K562 (cell line): Measurements from ENCODE around the gene NDUFC2. TPM values are rescaled to one million over a fixed set of nuclear protein-coding genes. Genes with fewer than 3 reads are reported as not detected.
A peak's percentile ranks its signal among the peaks of the same experiment; 100 is the strongest.

ENCODE experiments used
- CBX5 ChIP-seq: IDR thresholded peaks from 2 replicates; pipeline ENCODE4 v1.6.1; 2014; ENCODE audit warnings: low read depth, borderline replicate concordance
- CREM ChIP-seq: IDR thresholded peaks from 2 replicates; pipeline ENCODE4 v1.6.1; 2014; ENCODE audit warnings: antibody characterized with exemption, low read depth
- CXXC5 ChIP-seq: fragments of 250-450 bp; sonication (Bioruptor Pico); IDR thresholded peaks from 2 replicates; pipeline ENCODE4 v1.8.0; 2022; ENCODE audit warnings: inconsistent platforms, mild to moderate bottlenecking, moderate library complexity
- DMBX1 ChIP-seq: fragments of 250-450 bp; sonication (Bioruptor Pico); IDR thresholded peaks from 2 replicates; pipeline ENCODE4 v1.8.0; 2022; ENCODE audit warnings: inconsistent platforms, mild to moderate bottlenecking, moderate library complexity, borderline replicate concordance
- MAZ ChIP-seq, 2 experiments: fragments of 450-650 bp in 1 of 2; sonication (generic) in 1 of 2; formaldehyde crosslinking; IDR thresholded peaks in 1 of 2; conservative IDR thresholded peaks in 1 of 2; 2 replicates each; pipeline versions ENCODE4 v1.4.0 to v1.5.0; 2020; ENCODE audit warnings: mild to moderate bottlenecking in 1 of 2, missing genetic modification reagents in 1 of 2
- MTA2 ChIP-seq: fragments of 450-650 bp; IDR thresholded peaks from 2 replicates; pipeline ENCODE4 v1.6.1; 2016; ENCODE audit warnings: low read depth
- MXD1 ChIP-seq: fragments of 250-450 bp; sonication (Bioruptor Pico); IDR thresholded peaks from 2 replicates; pipeline ENCODE4 v1.8.0; 2021; ENCODE audit warnings: borderline replicate concordance, mild to moderate bottlenecking, moderate library complexity; ENCODE audit not compliant: poor library complexity, severe bottlenecking
- NCOA6 ChIP-seq: fragments of 450-650 bp; IDR thresholded peaks from 2 replicates; pipeline ENCODE4 v1.6.1; 2017; ENCODE audit warnings: mild to moderate bottlenecking
- NELFE ChIP-seq: IDR thresholded peaks from 2 replicates; pipeline ENCODE4 v1.6.1; 2011; ENCODE audit warnings: mild to moderate bottlenecking; ENCODE audit not compliant: insufficient read depth, insufficient read length
- NR2C2 ChIP-seq, 2 experiments: fragments of 200-800 bp in 1 of 2; sonication (Bioruptor generic) in 1 of 2; sonication (generic) in 1 of 2; formaldehyde crosslinking in 1 of 2; IDR thresholded peaks; 2 replicates each; pipeline versions ENCODE4 v1.6.1 to v1.8.0; 2016 to 2022; ENCODE audit warnings: mild to moderate bottlenecking in 1 of 2, missing compliant biosample characterization in 1 of 2, missing genetic modification characterization in 1 of 2, missing genetic modification reagents in 1 of 2
- RBM15 ChIP-seq: fragments of 200-400 bp; formaldehyde crosslinking; IDR thresholded peaks from 2 replicates; pipeline ENCODE4 v1.6.1; 2018; ENCODE audit warnings: mild to moderate bottlenecking, low read length, moderate library complexity; ENCODE audit not compliant: insufficient read depth
- SMAD4 ChIP-seq: fragments of 250-450 bp; sonication (Bioruptor Pico); conservative IDR thresholded peaks from 2 replicates; pipeline ENCODE4 v1.8.0; 2021; ENCODE audit warnings: inconsistent platforms, mild to moderate bottlenecking, moderate library complexity
- STAT5A ChIP-seq: IDR thresholded peaks from 2 replicates; pipeline ENCODE4 v1.6.1; 2012; ENCODE audit warnings: low read length, inconsistent platforms, borderline replicate concordance
- TAF7 ChIP-seq: fragments of 450-650 bp; IDR thresholded peaks from 2 replicates; pipeline ENCODE4 v1.6.1; 2016; ENCODE audit warnings: missing genetic modification characterization, missing compliant biosample characterization
- TCF3 ChIP-seq: sonication (generic); formaldehyde crosslinking; IDR thresholded peaks from 2 replicates; pipeline ENCODE4 v1.4.0; 2020; ENCODE audit warnings: mild to moderate bottlenecking, missing genetic modification reagents
- TCFL5 ChIP-seq: fragments of 250-450 bp; sonication (Bioruptor Pico); conservative IDR thresholded peaks from 2 replicates; pipeline ENCODE4 v1.6.1; 2021; ENCODE audit warnings: mild to moderate bottlenecking, moderate library complexity, matching md5 sums
- TRIM28 ChIP-seq: fragments of 450-650 bp; IDR thresholded peaks from 2 replicates; pipeline ENCODE4 v1.6.1; 2017
- U2AF1 ChIP-seq: fragments of 200-400 bp; formaldehyde crosslinking; optimal IDR thresholded peaks from 2 replicates; pipeline ENCODE3; 2017; ENCODE audit warnings: mild to moderate bottlenecking, low read depth, low read length, moderate library complexity
- ZFPM2 ChIP-seq: fragments of 250-450 bp; sonication (Bioruptor Pico); IDR thresholded peaks from 2 replicates; pipeline ENCODE4 v1.5.1; 2022; ENCODE audit warnings: mild to moderate bottlenecking
- ZHX1 ChIP-seq: fragments of 150-350 bp; conservative IDR thresholded peaks from 2 replicates; pipeline ENCODE4 v1.6.1; 2014; ENCODE audit warnings: low read length
- ZNF143 ChIP-seq: sonication (generic); formaldehyde crosslinking; IDR thresholded peaks from 2 replicates; pipeline ENCODE4 v1.9.0; 2022; ENCODE audit warnings: mild to moderate bottlenecking, missing genetic modification reagents
- ZNF324 ChIP-seq: fragments of 250-450 bp; sonication (Bioruptor Pico); IDR thresholded peaks from 2 replicates; pipeline ENCODE4 v1.4.0; 2020; ENCODE audit warnings: mild to moderate bottlenecking
- ZNF785 ChIP-seq: fragments of 250-450 bp; sonication (Bioruptor Pico); IDR thresholded peaks from 2 replicates; pipeline ENCODE4 v1.4.0; 2020; ENCODE audit warnings: mild to moderate bottlenecking
- polyA plus RNA-seq, 8 experiments: library from polyadenylated mRNA; depleted of rRNA in 4 of 8; stranded (reverse) in 5 of 8; unstranded in 3 of 8; fragments of >200 nt; fragmentation: Nextera tagmentation in 2 of 8; fragmentation: Illumina TruSeq in 1 of 8; extraction: Ambion mirVana in 2 of 8; extraction: Trizol in 1 of 8; gene quantifications; 2 replicates each; pipeline versions ENCODE4 v1.2.1 to v1.2.3, GENCODE V29; 2011 to 2014; ENCODE audit warnings: inconsistent platforms in 1 of 8, missing spikeins in 1 of 8
- total RNA-seq, 7 experiments: library from RNA; depleted of rRNA in 6 of 7; stranded (reverse); fragments of >200 nt in 6 of 7; fragmentation: Illumina TruSeq in 2 of 7; extraction: Trizol in 2 of 7; gene quantifications; 2 replicates each; pipeline versions ENCODE4 v1.2.1 to v1.2.3, GENCODE V29; 2011 to 2021; ENCODE audit warnings: low replicate concordance in 1 of 7
- TF ChIP-seq, protein P1 (sequence below), 3 experiments: IDR thresholded peaks in 2 of 3; conservative IDR thresholded peaks in 1 of 3; 2 replicates each; pipeline ENCODE4 v1.5.1; 2011 to 2012; ENCODE audit warnings: low read length in 3 of 3, mild to moderate bottlenecking in 3 of 3, control low read depth in 2 of 3, improper control_type of control experiment in 1 of 3, inconsistent platforms in 1 of 3, low read depth in 1 of 3, mixed read lengths in 1 of 3, moderate library complexity in 1 of 3; ENCODE audit not compliant: insufficient read depth in 2 of 3

Gene NDUFC2
- total and polyA plus RNA-seq, 9 of the 15 experiments (the other 6 are each of a cell fraction or from before 2014, with no cell fraction given): 168 to 1,119 (median 442) TPM

DNA sequence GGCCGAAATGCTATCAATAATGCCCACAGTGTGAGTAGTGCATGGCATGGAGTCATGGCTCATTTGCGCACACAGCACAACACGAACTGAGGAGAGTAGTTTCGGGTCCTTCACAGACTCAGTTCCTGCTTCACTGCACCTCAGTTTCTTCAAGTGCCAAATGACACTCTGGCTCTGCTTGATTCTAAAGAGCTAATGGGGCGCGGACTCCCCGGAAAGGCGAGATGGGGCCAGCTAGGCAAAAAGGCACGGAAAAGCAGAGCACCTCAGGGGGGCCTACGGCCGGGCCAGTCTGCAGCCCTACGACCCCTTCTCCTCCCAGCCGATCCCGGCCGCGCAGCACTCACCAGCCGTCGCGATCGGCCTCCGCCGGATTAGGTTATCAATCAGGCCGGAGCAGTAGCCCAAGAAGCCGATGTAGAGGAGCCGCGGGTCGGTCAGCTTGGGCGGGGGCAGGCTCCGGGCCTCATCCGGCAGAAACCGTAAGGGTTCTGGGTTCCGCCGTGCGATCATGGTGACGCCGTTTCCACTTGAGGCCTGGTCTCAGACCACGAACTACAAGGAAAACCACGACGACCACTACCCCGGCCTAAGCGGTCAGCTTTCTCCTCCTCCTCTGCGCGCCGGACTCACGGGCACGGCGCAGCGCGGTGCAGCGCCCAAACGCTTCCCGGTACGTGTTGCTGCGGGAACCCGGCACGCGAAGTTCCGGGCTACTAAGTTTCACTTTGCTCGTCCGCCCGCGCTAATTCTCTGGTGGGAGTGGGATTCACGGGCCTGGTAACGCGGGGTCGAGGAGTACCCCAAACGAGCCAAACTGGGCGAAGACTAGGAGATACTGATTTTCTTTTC lies at the start of gene NDUFC2 (continued):
- TF ChIP-seq RBM15 (no peak), ZNF785 (CRISPR knock-in tag) (no peak), DMBX1 (no peak; the same call in none of the 2 replicates), TRIM28 (no peak), MAZ (CRISPR knock-in tag; conservative IDR thresholded peaks at IDR 0.05 in 1 of 2, IDR thresholded peaks at IDR 0.05 in 1 of 2) (peak; percentile 70 to 87), CXXC5 (CRISPR knock-in tag) (peak; percentile 98), NCOA6 (peak; percentile 89), MTA2 (no peak), STAT5A (no peak), TAF7 (peak; percentile 70), MXD1 (peak; percentile 22), ZNF143 (CRISPR knock-in tag) (no peak), ZFPM2 (CRISPR knock-in tag) (no peak), CREM (peak; percentile 87), TCF3 (CRISPR knock-in tag) (no peak), ZNF324 (CRISPR knock-in tag) (no peak), NELFE (no peak), CBX5 (no peak; the same call in 1 of the 2 replicates), SMAD4 (CRISPR knock-in tag) (peak; percentile 78), ZHX1 (peak; percentile 61; the same call in 1 of the 2 replicates), U2AF1 (no peak), TCFL5 (CRISPR knock-in tag) (no peak), NR2C2 (CRISPR knock-in tag; IDR thresholded peaks at IDR 0.05) (peak; percentile 63; the same call in 1 of the 2 replicates), NR2C2 (tag; IDR thresholded peaks at IDR 0.05) (0 out of 2 replicates have a peak, but pooled peaks have one; percentile 27)
- TF ChIP-seq, protein P1, sequence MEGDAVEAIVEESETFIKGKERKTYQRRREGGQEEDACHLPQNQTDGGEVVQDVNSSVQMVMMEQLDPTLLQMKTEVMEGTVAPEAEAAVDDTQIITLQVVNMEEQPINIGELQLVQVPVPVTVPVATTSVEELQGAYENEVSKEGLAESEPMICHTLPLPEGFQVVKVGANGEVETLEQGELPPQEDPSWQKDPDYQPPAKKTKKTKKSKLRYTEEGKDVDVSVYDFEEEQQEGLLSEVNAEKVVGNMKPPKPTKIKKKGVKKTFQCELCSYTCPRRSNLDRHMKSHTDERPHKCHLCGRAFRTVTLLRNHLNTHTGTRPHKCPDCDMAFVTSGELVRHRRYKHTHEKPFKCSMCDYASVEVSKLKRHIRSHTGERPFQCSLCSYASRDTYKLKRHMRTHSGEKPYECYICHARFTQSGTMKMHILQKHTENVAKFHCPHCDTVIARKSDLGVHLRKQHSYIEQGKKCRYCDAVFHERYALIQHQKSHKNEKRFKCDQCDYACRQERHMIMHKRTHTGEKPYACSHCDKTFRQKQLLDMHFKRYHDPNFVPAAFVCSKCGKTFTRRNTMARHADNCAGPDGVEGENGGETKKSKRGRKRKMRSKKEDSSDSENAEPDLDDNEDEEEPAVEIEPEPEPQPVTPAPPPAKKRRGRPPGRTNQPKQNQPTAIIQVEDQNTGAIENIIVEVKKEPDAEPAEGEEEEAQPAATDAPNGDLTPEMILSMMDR (IDR thresholded peaks at IDR 0.05 in 2 of 3, conservative IDR thresholded peaks at IDR 0.05 in 1 of 3; ENCODE audit: insufficient read depth in 2 of 3, low read depth in 1 of 3, low read length in 3 of 3): 0 out of 6 replicates have a peak, but pooled peaks of 1 of the 3 experiments have one; percentile 1
